DND-41 (cell line): Measurements from ENCODE around the gene HOMER1.

Experiments used
- CTCF ChIP-seq: IDR thresholded peaks from 2 replicates; pipeline ENCODE4 v1.5.1; 2012; ENCODE audit warnings: borderline replicate concordance, low read length, moderate library complexity, mild to moderate bottlenecking; ENCODE audit not compliant: poor library complexity, severe bottlenecking; ENCODE audit errors: extremely low read depth
- EZH2 ChIP-seq: IDR thresholded peaks from 3 replicates; pipeline ENCODE4 v1.6.1; 2012; ENCODE audit warnings: borderline replicate concordance, low read depth, mild to moderate bottlenecking, moderate library complexity, low read length, inconsistent platforms; ENCODE audit not compliant: severe bottlenecking

GRCh38 chr5:79487251-79487650, 26.7 kb downstream of the HOMER1 start:
- TF ChIP-seq CTCF: no peak
- TF ChIP-seq EZH2: no peak
